Activated CD4-positive, alpha-beta T cell treated with anti-CD3 and anti-CD28 coated beads, Interleukin-2, amount 50 U/mL, for 16 hours (primary cell): ENCODE results near the gene FAM83D.
"Not testable (repeated sequence)": the region's sequence is repeated elsewhere in the genome, so short reads cannot be mapped to it uniquely, and the experiment has no call there.

Experiments used
- DNase-seq: peaks from one replicate; pipeline ENCODE4 v3.0.0-alpha.2; 2020

Gene FAM83D

DNA sequence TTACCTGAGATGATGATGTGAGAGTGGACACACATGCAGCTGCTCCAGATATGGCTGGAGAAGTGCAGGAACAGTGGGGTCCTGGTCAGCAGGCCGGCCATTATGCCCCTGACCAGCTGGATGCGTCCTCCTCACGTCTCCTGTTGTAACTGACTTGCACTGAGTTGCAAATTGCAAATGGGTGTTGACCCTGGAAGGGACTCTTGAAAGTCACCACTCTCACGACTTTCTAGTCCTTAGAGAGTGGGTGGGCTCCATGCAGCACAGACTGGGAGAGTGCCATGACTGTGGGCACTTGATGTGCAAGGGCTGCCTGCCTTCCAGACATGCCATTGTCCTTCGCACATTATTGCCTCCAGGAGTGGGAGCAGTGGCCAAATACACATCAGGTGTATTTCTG lies 10.8 kb downstream of the FAM83D start:
- no peak for DNase-seq

DNA sequence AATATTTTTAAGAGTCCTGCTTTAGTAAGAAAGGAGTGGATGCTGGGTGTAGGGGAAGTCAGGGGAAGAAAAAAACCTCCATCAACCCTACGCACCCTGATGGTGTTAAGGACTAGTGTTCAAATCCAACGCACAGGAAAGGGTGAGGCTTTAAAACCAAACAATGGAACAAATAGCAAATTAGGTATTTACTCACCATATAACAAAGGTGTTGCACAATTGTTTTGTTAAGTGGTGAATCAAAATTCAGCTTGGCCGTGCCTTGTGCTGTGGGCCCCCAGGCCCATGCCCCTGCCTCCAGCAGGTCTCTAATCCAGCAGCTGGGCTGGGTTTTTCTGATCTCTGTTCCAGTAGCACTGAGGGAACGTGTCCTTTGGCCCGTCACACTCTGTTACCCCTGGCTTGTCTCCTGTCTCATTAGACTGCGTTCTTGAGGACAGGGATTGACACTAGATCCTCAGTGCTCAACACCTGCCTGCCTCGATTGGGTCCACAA lies 11.8 kb downstream of the FAM83D start:
- DNase-seq: no peak

DNA sequence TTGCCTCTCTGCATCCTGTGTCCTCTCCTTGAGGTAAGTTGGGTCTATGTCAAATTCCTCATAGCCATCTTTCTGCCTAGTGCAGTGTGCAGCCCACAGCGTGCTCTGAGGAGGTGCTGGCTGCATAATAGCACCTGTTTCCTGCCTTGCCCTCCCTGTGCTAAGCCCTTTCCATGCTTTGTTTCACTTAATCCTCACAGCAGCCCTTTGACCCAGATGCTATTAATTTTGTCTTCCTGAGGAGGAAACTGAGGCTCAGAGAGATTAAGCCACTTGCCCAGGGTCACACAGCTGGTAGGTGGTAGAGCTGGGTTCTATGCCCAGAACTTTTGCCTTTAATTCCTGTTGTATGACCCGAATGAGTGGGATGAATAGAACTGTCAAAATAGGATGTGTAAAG lies 13.5 kb downstream of the FAM83D start:
- no peak for DNase-seq

GRCh38 chr20:38940644-38941043 lies 14.4 kb downstream of the FAM83D start:
- DNase-seq: no peak

DNA sequence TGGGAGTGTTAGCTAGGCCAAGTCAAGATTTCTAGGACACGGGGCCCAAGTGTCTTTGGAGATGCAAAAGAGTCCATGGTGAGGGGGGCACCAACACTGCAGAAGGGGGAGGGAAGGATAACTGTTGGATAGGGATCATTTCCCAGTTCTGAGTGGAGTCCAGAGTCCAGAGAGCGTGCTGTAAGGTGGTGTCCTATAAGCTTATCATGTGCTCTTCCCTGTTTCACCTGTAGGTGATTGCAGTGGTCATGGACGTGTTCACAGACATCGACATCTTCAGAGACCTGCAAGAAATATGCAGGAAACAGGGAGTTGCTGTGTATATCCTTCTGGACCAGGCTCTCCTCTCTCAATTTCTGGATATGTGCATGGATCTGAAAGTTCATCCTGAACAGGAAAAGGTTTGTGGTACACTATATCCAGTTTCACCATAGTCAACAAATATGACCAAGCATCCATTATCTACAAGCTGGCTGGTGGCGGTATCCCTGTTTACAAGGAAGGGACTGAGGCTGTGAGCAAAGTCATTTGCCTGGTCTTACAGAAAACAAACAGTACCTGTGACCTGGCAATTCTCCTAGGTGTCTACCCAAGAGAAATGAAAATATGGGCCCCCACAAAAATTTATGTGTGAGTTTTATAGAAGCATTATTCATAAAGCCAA lies 15.6 kb downstream of the FAM83D start:
- no peak for DNase-seq

- no peak for DNase-seq
Observed at GRCh38 chr20:38945012-38945411, 18.8 kb downstream of the FAM83D start.

DNA sequence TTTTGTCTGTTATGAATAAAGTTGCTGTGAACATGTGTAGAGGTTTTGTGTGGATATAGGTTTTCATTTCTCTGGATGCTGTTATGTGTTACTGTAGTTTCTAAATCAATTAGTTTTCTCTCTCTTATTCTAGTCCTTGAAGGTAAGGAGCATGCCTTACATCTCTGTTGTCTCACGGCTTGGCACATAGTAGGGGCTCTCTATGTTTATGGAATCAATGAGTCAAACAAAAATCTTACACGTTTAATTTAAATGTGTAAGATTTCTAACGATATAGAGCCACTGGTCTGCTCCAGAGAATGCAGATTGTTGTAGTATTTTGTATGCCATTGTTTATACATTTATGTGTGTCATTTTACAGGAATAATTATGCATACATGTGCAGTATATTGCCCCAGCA lies 20.6 kb downstream of the FAM83D start:
- no peak for DNase-seq

- no peak for DNase-seq
Observed at GRCh38 chr20:38947931-38948362, 21.7 kb downstream of the FAM83D start.

DNA sequence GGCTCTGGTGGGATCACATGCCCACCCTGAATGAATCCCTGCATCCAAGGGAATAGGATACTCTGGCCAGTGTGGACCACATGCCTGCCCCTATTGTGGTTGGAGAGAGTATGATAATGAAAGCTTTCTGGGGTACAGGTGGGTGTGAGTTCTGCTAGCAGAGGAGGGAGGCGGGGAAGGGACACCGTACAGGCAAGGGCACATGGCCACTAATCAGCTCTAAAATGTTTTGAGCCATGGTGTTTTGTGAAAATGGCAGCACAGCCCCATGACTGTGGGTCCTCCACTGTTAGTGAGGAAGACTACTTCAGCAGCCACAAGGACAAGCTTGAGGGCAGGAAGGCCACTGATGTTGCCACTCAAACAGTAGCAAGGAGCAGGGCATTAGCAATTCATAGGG lies 24.0 kb downstream of the FAM83D start:
- DNase-seq: no peak

- DNase-seq: no peak
Observed at GRCh38 chr20:38951611-38952010, 25.4 kb downstream of the FAM83D start.

DNA sequence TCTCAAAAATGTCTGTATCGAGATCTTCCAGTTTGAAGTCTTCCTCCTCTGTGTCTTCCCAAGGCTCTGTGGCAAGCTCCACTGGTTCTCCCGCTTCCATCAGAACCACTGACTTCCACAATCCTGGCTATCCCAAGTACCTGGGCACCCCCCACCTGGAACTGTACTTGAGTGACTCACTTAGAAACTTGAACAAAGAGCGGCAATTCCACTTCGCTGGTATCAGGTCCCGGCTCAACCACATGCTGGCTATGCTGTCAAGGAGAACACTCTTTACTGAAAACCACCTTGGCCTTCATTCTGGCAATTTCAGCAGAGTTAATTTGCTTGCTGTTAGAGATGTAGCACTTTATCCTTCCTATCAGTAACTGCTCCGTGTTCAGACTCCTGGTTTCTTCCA lies 25.9 kb downstream of the FAM83D start:
- DNase-seq: no peak

GRCh38 chr20:38953630-38954340 lies 27.6 kb downstream of the FAM83D start:
- DNase-seq: no peak

DNA sequence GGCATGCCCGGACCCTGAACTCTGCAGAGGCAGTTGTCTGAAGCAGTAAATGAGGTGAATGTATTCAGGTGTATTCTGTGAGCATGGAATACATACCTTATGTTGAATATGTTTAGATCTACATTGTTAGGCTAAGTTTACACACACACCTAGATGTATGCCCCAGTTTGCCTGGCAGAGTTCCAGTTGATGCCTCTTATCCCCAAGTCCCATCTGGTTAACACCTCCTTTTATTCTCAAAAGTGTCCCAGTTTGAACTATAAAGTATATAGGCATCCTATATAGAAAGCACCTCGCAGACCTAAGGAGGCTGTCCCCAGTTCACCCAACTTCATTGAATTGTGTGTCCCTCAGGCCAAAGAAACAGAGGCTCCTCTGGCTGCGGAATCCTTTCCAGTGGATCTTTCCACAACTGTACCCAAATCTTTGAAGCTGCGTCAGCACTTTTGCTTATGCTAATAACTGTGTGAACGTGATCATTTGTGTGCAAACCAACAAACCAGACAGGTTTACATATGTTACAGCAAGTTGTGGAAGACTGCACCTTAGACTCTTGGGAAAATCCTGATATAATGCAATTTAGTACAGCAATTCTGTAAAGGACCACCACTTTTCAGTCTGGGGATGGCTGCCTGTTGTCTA lies 31.1 kb downstream of the FAM83D start:
- no peak for DNase-seq

DNA sequence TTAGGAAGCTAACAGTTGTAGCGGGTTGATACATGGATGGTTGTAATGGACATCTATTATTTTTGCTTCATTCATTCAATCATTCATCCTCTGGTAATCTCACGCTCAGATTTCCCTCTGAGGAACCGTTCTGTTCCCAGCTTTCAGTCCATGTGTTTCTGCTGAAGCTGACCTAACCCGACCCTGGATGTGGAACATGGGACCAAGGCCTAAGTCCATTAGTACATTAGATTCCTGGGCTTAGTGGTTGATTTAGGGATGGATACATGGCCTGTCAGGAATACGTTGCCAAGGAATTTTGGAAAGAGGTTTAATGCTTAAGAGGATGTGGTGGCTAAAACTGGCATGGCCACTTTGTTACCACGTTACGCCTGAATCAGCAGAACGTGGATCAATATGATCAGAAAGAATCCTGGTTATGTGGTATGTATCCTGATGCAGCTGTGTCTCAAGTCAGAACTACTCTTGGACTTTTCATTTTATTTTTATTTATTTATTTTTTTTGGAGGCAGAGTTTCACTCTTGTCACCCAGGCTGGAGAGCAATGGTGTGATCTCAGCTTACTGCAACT lies 31.8 kb downstream of the FAM83D start:
- DNase-seq: no peak

DNA sequence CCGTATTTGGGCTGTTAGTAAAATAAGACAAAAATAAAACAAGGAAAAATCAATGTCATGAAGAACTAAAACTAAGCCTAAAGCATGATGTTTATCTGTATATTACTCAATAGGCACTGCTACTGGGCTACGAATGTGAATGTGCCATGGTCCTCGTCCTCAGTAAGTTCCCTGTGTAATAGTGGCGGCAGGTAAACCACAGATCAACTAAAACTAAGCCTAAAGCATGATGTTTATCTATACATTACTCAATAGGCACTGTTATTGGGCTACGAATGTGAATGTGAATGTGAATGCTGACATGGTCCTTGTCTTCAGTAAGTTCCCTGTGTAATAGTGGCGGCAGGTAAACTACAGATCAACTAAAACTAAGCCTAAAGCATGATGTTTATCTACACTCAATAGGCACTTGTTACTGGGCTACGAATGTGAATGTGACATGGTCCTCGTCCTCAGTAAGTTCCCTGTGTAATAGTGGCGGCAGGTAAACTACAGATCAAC lies 34.0 kb downstream of the FAM83D start:
- DNase-seq: not testable (repeated sequence)

DNA sequence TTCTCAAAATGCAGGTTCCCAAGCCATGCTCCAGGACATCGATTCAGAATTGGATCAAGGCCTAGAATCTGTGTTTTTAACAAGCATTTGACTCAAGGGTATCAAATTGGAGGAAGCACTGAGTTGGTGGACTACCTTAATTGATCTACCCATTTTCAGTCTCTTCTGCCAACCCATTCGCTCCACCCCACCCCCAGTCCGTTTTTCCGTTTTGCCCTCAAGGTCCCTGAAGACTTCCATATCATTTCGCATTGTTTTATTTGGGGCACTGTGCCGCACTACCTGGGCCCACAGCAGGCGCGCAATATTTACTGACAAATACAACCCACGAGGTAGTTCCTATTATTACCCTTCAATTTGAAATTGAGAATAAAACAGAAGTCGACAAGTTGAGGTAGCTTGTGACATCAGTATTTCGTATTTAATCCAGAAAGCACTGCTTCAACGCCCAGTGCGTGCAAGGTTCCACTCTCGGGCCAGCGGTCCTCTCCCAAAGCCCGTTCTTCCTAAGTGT lies 35.4 kb downstream of the FAM83D start:
- DNase-seq: peak; percentile 32

DNA sequence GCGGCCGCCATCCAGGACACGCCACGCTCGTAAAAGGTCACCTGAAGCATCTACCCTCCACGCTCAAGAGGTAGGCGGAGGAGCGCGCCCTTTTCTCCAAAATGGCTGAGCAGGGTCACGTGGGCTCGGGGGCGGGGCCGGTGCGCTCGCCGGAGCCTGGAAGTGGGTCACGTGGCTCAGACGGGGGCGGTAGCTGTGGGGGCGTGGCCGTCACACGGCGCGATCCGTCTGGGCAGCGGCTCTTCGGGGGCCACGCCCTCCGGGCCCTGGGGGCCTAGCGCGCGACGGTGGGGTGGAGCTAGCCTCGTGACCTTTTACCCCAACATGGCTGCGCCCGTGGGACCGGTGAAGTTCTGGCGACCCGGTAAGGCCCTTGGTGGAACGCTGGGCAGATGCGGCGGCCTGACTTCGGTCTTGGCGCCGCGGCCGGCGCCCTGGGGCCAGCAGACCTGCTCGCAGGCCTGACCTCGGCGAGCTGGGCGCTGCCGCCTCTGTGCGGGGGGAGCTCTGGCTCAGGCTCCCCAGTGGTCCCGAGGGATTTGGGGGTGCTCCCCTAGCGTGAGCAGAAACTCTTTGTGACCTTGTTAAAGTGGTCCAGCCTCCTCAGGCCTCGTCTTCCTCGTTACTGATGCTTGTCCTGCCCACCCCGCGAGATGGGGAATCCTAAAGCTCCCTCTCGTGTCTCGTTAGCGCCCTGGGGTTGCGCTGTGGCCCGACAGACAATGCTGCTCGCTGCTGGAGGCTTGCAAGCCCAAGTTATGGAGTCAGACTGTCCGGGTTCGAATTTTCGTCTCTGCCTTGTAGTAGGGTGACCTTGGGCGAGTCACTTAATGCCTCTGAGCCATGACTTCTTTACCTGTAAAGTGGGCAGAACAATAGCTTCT lies 36.1 kb downstream of the FAM83D start, which contains the start of gene DHX35:
DHX35 (plus strand) TSS at position 301 of the 884 bp plus-strand sequence; CDS start at position 325, 24 bp downstream.
- peak; percentile 98 for DNase-seq

GRCh38 chr20:38962928-38963401 lies 36.7 kb downstream of the FAM83D start:
- no peak for DNase-seq

GRCh38 chr20:38963745-38964144 lies 37.5 kb downstream of the FAM83D start:
- DNase-seq: no peak

- DNase-seq: no peak
Observed at GRCh38 chr20:38965264-38965663, 39.0 kb downstream of the FAM83D start.

- no peak for DNase-seq
Observed at GRCh38 chr20:38968090-38968489, 41.9 kb downstream of the FAM83D start.

DNA sequence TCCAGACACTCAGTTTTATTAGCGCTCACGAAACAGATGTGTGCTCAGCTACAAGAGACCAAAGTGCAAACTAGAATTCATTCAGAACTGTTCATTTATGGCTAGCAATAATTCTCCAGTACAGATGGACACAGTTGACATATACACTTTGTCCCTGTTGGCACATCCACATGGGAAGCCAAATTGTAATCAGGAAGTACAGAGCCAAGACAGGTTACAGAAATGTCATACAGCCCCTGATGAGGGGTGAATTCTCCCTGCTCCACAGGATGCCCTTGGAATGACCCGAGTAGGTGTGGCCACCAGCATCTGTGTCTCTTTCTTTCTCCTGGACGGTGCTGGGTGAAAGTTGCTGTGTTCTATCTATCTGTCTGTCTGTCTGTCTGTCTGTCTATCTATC lies 43.5 kb downstream of the FAM83D start:
- no peak for DNase-seq
